NCI-H69 (cell line): Measurements from ENCODE around the gene ANGPTL8.
A peak's percentile ranks its signal among the peaks of the same experiment; 100 is the strongest.

Source experiments
- DNase-seq: peaks from one replicate; lab custom pipeline; 2025; lab: John Stamatoyannopoulos, UW

Gene ANGPTL8

GRCh38 chr19:11203194-11204075 is 36.0 kb upstream of the ANGPTL8 start:
- peak; percentile 59 for DNase-seq

GRCh38 chr19:11204076-11204602 is 35.3 kb upstream of the ANGPTL8 start:
- DNase-seq = no peak

- DNase-seq = peak; percentile 87
Measured at GRCh38 chr19:11204943-11205349, 34.5 kb upstream of the ANGPTL8 start.

- DNase-seq = no peak
Measured at GRCh38 chr19:11205939-11206570, 33.4 kb upstream of the ANGPTL8 start.

GRCh38 chr19:11208561-11209471 is 30.6 kb upstream of the ANGPTL8 start:
- no peak for DNase-seq

GRCh38 chr19:11209839-11210655 is 29.4 kb upstream of the ANGPTL8 start:
- no peak for DNase-seq

- DNase-seq = no peak
Measured at GRCh38 chr19:11210656-11210928, 28.8 kb upstream of the ANGPTL8 start.

- DNase-seq = no peak
Measured at GRCh38 chr19:11214387-11214786, 25.0 kb upstream of the ANGPTL8 start.

- no peak for DNase-seq
Measured at GRCh38 chr19:11221082-11221598, 18.3 kb upstream of the ANGPTL8 start.

- no peak for DNase-seq
Measured at GRCh38 chr19:11223200-11223599, 16.2 kb upstream of the ANGPTL8 start.

GRCh38 chr19:11224429-11224828 is 15.0 kb upstream of the ANGPTL8 start:
- DNase-seq = no peak

GRCh38 chr19:11225172-11225571 is 14.2 kb upstream of the ANGPTL8 start:
- DNase-seq = no peak

GRCh38 chr19:11225815-11226214 is 13.6 kb upstream of the ANGPTL8 start:
- DNase-seq = no peak

- DNase-seq = no peak
Measured at GRCh38 chr19:11226716-11227166, 12.7 kb upstream of the ANGPTL8 start.

- peak; percentile 58 for DNase-seq
Measured at GRCh38 chr19:11227195-11227886, 12.1 kb upstream of the ANGPTL8 start.

- no peak for DNase-seq
Measured at GRCh38 chr19:11230621-11231386, 8.6 kb upstream of the ANGPTL8 start.

GRCh38 chr19:11232555-11232954 is 6.9 kb upstream of the ANGPTL8 start:
- DNase-seq = no peak

GRCh38 chr19:11233073-11233472 is 6.3 kb upstream of the ANGPTL8 start:
- no peak for DNase-seq

GRCh38 chr19:11234486-11235075 is 4.8 kb upstream of the ANGPTL8 start:
- no peak for DNase-seq
